ENCODE data around the gene CCDC54. TPM values are rescaled to one million over a fixed set of nuclear protein-coding genes. Genes with fewer than 3 reads are reported as not detected.

The CCDC54 gene
- total RNA-seq, 2 experiments from 2014 or later: not detected

DNA sequence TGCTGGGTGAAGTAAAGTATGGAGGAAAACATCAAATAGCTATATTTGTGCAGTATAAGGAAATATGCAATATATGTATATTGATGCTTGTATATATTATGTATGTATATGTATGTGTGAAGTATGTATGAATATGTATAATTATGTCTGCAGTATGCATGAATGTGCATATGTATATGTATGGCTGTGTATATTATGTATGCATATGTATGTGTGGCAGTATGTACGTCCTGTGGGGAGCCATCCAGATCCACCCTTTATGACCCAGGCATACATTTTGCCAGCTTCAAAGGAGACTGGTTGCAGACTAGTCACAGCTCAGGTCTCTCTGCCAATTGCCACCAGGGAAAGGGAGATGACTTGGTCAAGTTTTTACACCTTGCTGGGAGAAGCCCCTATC is 24.1 kb downstream of the CCDC54 start:
- H3K4me3 Mint-ChIP-seq: no peak overlapping the region
- no peaks in the 10 kb centered on the region for H3K9me3 Mint-ChIP-seq
- CTCF ChIA-PET: no interaction called here
- intact Hi-C loops (cut with micrococcal nuclease): no loop called here
- no peak for DNase-seq
- no peak overlapping the region for H3K27ac Mint-ChIP-seq
- POLR2A ChIA-PET: no interaction called here
- H3K4me1 Mint-ChIP-seq (ENCODE audit: low read depth): no peaks in the 10 kb centered on the region
- H3K36me3 Mint-ChIP-seq: no peaks in the 10 kb centered on the region
- H3K27me3 Mint-ChIP-seq: peaks cover 13% of the 10 kb centered on the region

DNA sequence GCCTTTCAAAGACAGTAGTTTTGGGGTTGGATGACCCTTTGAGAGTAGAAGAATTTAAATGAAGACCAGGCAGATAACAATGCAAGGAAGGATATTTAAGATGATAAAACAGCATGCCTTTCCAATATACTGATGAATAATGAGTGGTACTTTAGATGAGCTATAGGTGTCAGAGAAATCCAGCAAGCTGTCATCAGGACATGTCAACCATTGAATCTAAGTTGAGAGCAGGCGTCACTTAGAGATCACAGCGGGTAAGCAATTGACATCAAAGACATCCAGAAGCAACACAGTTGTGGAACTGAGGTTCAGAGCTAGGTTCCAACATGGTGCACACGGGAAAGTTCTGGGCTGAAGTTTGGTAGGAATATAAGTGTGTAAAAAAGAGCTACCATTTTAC is 25.0 kb downstream of the CCDC54 start:
- intact Hi-C loops (cut with micrococcal nuclease): no loop called here
- Mint-ChIP-seq H3K4me3 (no peak overlapping the region), H3K36me3 (no peaks in the 10 kb centered on the region), H3K27me3 (peaks cover 9% of the 10 kb centered on the region), H3K4me1 (ENCODE audit: low read depth) (no peaks in the 10 kb centered on the region), H3K9me3 (no peaks in the 10 kb centered on the region), H3K27ac (no peak overlapping the region)
- ChIA-PET POLR2A (no interaction called here), CTCF (no interaction called here)
- DNase-seq: no peak

DNA sequence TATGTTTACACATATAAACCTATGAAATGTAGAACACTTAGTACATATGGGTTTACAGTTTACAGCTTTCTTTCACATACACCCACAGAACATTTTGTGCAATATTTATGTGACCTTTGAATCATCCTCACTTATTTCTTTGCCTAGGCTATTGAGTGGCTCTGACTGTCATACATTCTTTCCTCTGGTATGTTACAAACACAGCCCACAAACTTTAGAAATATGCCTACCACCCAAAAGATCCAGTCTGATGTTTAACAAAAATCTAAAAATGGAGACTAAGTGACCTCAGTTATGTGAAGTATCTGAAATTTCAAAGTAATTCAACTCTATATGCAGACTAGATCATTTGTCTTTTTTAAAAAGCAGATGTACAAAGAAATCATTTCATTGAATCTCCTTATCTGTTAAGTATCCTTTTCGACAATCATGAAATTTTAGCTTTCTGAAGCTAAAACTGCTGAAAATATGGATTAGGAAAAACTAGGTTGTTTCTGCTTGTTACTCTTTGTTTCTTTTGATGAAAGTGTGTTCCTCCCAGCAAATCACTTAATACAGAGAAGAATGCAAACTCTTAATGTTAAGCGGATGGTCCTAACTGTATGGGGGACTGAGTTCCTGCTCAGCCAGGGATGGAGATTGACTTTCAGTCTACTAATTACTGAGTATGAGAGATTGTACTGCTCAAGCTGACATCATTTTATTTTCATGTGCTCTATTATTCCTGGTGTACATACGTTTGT is 27.7 kb downstream of the CCDC54 start:
- Mint-ChIP-seq H3K9me3 (peaks cover 12% of the 10 kb centered on the region), H3K27ac (no peak overlapping the region), H3K4me1 (ENCODE audit: low read depth) (no peaks in the 10 kb centered on the region), H3K4me3 (no peak overlapping the region), H3K36me3 (peaks cover 3% of the 10 kb centered on the region), H3K27me3 (no peaks in the 10 kb centered on the region)
- no peak for DNase-seq
- ChIA-PET POLR2A (no interaction called here), CTCF (interaction anchor here (0.6 kb wide), 1 partner anchor 133 kb away, joined by 3 read pairs; no protein-coding TSS in a partner anchor)
- intact Hi-C loops (cut with micrococcal nuclease): no loop called here

DNA sequence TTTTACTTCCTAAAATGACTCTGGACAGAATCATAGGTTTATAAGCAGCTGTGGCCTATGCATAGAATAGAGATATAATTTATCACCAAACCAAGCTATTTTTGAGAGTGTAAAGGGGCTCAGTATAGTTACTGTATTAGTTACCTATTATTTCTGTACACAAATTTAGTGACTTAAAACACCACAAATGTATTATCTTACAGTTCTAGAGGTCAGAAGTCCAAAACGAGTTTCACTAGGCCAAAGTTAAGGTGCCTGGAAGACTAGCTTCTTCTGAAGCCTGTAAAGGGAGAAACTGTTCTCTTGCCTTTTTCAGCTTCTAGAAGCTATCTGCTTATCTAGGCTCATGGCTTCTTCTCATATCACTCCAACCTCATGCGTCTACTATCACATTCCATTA is 30.1 kb downstream of the CCDC54 start:
- DNase-seq: no peak
- Mint-ChIP-seq H3K27me3 (no peaks in the 10 kb centered on the region), H3K36me3 (peaks cover 3% of the 10 kb centered on the region), H3K9me3 (peaks cover 17% of the 10 kb centered on the region), H3K27ac (no peak overlapping the region), H3K4me1 (ENCODE audit: low read depth) (no peaks in the 10 kb centered on the region), H3K4me3 (no peak overlapping the region)
- intact Hi-C loops (cut with micrococcal nuclease): no loop called here
- CTCF ChIA-PET: no interaction called here
- POLR2A ChIA-PET: no interaction called here

DNA sequence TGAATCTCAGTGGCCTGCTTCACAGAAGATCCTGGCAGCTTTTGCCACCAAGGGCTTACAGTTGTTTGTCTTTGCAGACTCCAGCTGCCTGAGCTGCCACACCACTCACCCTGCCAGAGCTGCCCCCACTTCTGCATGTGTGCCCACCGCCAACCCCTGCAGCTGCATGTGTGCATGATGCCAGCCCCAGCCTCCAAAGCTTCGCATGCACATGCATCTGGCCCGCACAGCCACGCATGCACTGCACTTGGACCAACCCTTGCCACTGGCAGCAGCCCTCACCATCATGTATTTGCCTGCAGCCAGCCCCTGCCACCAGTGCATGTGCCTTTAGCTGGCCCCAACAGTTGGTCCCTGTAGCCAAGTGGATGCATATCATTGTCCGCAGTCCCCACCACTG is 31.3 kb downstream of the CCDC54 start:
- Mint-ChIP-seq H3K9me3 (peaks cover 17% of the 10 kb centered on the region), H3K4me1 (ENCODE audit: low read depth) (no peaks in the 10 kb centered on the region), H3K27ac (no peak overlapping the region), H3K4me3 (no peak overlapping the region), H3K27me3 (no peaks in the 10 kb centered on the region), H3K36me3 (peaks cover 3% of the 10 kb centered on the region)
- DNase-seq: no peak
- CTCF ChIA-PET: interaction anchor here (1.9 kb wide), 1 partner anchor 13 kb away, joined by 12 read pairs; no protein-coding TSS in a partner anchor
- POLR2A ChIA-PET: interaction anchor here (0.6 kb wide), 1 partner anchor 146 kb away, joined by 3 read pairs; no protein-coding TSS in a partner anchor
- intact Hi-C loops (cut with micrococcal nuclease): no loop called here

DNA sequence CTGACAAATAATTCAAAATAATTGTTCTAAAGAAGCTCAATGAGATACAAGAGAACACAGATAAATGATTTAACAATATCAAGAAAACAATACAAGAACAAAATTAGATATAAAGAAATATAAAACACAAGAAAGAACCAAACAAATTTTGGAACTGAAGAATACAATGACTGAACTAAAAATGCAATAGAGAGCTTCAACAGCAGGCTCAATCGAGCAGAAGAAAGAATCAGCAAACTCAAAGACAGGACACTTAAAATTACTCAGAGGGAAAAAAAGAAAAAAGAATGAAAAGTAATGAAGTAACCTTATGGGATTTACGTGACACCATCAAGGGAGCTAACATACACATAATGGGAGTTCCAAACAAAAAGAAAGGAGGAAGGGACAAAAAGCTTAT is 32.1 kb downstream of the CCDC54 start:
- H3K27ac Mint-ChIP-seq: no peak overlapping the region
- peaks cover 5% of the 10 kb centered on the region for H3K4me1 Mint-ChIP-seq (ENCODE audit: low read depth)
- H3K27me3 Mint-ChIP-seq: no peaks in the 10 kb centered on the region
- intact Hi-C loops (cut with micrococcal nuclease): no loop called here
- ChIA-PET CTCF (interaction anchor here (0.7 to 1.9 kb wide), 2 partner anchors 12 to 21 kb away, joined by 3 to 12 read pairs; no protein-coding TSS in a partner anchor), POLR2A (interaction anchor here (0.6 kb wide), 1 partner anchor 145 kb away, joined by 3 read pairs; no protein-coding TSS in a partner anchor)
- no peak for DNase-seq
- H3K36me3 Mint-ChIP-seq: peaks cover 3% of the 10 kb centered on the region
- H3K9me3 Mint-ChIP-seq: peaks cover 17% of the 10 kb centered on the region
- H3K4me3 Mint-ChIP-seq: no peak overlapping the region

DNA sequence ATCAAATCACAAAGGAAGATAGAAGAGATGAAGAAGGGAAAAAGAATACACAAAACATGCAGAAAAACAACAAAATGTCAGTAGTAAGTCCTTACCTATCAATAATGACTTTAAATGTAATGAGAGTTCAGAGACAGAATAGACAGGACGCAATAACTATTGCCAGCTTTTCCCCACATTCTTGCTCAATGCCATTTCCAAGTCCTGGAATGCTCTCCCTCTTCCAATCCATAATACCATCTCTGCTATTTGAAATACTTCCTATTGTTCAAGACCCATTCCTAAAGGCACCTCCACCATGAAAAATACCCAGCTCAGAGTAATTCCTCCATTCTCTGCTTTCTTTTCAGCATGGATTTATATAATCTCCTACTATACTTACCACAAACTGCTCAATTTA is 33.4 kb downstream of the CCDC54 start:
- intact Hi-C loops (cut with micrococcal nuclease): no loop called here
- Mint-ChIP-seq H3K27me3 (no peaks in the 10 kb centered on the region), H3K4me1 (ENCODE audit: low read depth) (peaks cover 9% of the 10 kb centered on the region), H3K4me3 (no peak overlapping the region), H3K9me3 (peaks cover 17% of the 10 kb centered on the region), H3K36me3 (peaks cover 3% of the 10 kb centered on the region), H3K27ac (no peak overlapping the region)
- ChIA-PET POLR2A (no interaction called here), CTCF (interaction anchor here (1.3 to 1.9 kb wide), 2 partner anchors 11 to 138 kb away, joined by 3 to 12 read pairs; no protein-coding TSS in a partner anchor)
- no peak for DNase-seq

DNA sequence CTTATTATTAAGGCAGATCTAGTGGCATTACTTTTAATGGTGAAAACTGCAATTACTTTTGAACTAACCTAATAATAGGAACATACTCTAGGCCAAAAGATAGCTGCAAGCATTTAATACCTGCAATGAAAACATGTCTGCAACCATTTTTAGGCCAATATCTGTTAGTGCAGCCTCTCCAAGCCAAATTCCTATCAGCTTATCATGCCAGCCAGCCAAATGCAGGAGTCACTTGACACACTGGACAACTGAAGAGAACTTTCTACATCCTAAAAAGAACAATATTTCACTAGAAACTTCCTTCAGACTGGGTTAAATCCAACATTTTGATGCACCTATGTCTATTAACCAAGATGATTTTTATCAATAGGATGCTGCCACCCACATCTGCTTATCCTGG is 33.8 kb downstream of the CCDC54 start:
- no peaks in the 10 kb centered on the region for H3K27me3 Mint-ChIP-seq
- peaks cover 3% of the 10 kb centered on the region for H3K36me3 Mint-ChIP-seq
- H3K9me3 Mint-ChIP-seq: peaks cover 17% of the 10 kb centered on the region
- ChIA-PET CTCF (interaction anchor here (1.3 kb wide), 1 partner anchor 139 kb away, joined by 3 read pairs; no protein-coding TSS in a partner anchor), POLR2A (no interaction called here)
- peaks cover 9% of the 10 kb centered on the region for H3K4me1 Mint-ChIP-seq (ENCODE audit: low read depth)
- intact Hi-C loops (cut with micrococcal nuclease): no loop called here
- H3K4me3 Mint-ChIP-seq: no peak overlapping the region
- no peak for DNase-seq
- H3K27ac Mint-ChIP-seq: no peak overlapping the region

DNA sequence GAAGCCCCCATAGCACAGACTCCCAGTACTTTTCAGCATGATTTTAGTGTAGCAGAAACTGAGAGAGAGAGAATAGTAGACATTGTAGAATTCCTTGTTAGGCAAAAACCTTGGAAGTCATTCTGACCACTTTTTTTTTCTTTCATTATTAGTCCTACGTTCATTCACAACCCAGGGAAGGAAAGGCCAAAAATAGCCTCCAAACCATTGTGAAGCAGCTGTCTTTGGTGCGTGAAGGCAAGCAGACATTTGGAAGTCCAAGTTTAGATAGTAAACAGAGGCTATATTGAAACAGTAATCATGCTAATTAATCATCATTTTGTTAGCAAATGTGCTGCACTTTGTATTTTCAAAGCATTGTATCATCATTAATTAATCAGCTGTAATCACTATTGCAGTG is 34.5 kb downstream of the CCDC54 start:
- intact Hi-C loops (cut with micrococcal nuclease): no loop called here
- Mint-ChIP-seq H3K4me3 (no peak overlapping the region), H3K9me3 (peaks cover 17% of the 10 kb centered on the region), H3K27me3 (no peaks in the 10 kb centered on the region), H3K4me1 (ENCODE audit: low read depth) (peaks cover 9% of the 10 kb centered on the region), H3K27ac (no peak overlapping the region), H3K36me3 (peaks cover 3% of the 10 kb centered on the region)
- no peak for DNase-seq
- ChIA-PET CTCF (interaction anchor here (1.2 kb wide), 1 partner anchor 9 kb away, joined by 6 read pairs; no protein-coding TSS in a partner anchor), POLR2A (no interaction called here)

DNA sequence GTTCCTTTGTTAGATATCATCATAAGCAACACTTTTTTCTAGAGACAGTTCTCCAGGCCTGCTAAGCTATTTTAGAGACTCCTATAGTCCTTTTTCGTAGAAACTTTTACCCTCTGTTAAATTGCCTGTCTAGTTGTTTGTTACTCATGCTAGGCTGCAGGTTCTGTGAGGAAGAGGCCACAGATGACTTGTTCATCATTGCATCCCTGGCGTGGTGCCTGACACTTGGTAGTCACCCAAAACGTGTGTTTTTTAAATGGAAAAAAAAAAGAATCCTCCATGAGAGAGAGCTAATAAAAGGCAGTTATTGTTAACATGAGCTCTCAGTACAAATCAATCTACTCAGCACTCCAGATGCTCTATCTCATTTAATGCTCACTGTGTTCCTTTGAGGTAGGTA is 35.1 kb downstream of the CCDC54 start:
- H3K27me3 Mint-ChIP-seq: no peaks in the 10 kb centered on the region
- no peak overlapping the region for H3K4me3 Mint-ChIP-seq
- intact Hi-C loops (cut with micrococcal nuclease): no loop called here
- H3K9me3 Mint-ChIP-seq: peaks cover 17% of the 10 kb centered on the region
- H3K4me1 Mint-ChIP-seq (ENCODE audit: low read depth): peaks cover 9% of the 10 kb centered on the region
- CTCF ChIA-PET: interaction anchor here (0.6 to 1.2 kb wide), 2 partner anchors 9 to 141 kb away, joined by 3 to 6 read pairs; no protein-coding TSS in a partner anchor
- no peak for DNase-seq
- peaks cover 3% of the 10 kb centered on the region for H3K36me3 Mint-ChIP-seq
- no peak overlapping the region for H3K27ac Mint-ChIP-seq
- POLR2A ChIA-PET: no interaction called here

DNA sequence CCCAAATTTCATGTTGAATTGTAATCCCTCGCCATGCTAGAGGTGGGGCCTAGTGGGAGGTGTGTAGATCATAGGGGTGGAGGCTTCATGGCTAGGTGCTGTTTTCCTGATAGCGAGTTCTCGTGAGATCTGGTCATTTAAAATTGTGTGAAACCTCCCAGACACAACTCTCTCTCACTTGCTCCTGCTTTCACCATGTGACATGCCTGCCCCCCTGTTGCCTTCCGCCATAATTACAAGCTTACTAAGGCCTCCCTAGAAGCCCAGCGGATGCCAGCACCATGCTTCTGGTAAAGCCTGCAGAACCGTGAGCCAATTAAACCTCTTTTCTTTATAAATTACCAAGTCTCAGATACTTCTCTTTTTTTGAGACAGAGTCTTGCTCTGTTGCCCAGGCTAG is 36.0 kb downstream of the CCDC54 start:
- Mint-ChIP-seq H3K27me3 (no peaks in the 10 kb centered on the region), H3K9me3 (peaks cover 17% of the 10 kb centered on the region), H3K27ac (no peak overlapping the region), H3K36me3 (peaks cover 3% of the 10 kb centered on the region), H3K4me3 (no peak overlapping the region), H3K4me1 (ENCODE audit: low read depth) (peaks cover 9% of the 10 kb centered on the region)
- DNase-seq: no peak
- ChIA-PET POLR2A (no interaction called here), CTCF (interaction anchor here (1.2 kb wide), 1 partner anchor 8 kb away, joined by 6 read pairs; no protein-coding TSS in a partner anchor)
- intact Hi-C loops (cut with micrococcal nuclease): no loop called here

DNA sequence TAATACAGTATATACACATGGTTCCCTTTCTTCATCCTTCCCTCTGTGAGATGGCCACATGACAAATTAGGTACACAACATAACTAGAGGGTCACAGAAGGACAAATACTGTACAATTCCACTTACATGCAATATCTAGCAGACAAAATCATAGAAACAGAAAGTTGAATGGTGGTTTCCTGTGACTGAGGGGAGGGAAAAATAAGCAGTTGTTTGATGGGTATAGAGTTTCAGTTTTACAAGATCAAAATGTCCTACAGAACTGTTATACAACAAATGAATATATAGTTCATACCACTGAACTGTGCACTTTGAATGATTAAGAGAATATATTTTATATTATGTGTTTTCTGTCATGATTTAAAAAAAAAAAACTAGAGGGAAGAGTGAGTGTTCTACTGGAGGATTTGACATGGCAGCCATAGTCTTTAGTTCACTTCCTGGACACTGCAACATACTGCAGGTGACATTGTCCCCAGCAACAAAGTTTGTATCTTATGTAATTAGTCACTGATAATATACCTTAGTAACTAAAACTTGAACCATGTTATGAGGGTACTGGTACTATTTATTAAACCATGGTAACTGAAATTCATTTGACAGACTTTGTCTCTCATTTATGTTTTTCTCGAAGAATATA is 37.2 kb downstream of the CCDC54 start:
- Mint-ChIP-seq H3K36me3 (peaks cover 2% of the 10 kb centered on the region), H3K4me3 (no peak overlapping the region), H3K9me3 (peaks cover 9% of the 10 kb centered on the region), H3K27ac (no peak overlapping the region), H3K27me3 (no peaks in the 10 kb centered on the region), H3K4me1 (ENCODE audit: low read depth) (peaks cover 9% of the 10 kb centered on the region)
- DNase-seq: no peak
- ChIA-PET POLR2A (no interaction called here), CTCF (interaction anchor here (1.8 to 2.0 kb wide), 2 partner anchors 15 to 178 kb away, joined by 4 to 7 read pairs; no protein-coding TSS in a partner anchor)
- intact Hi-C loops (cut with micrococcal nuclease): loop anchor here (1.0 kb wide), 1 partner anchor 16 kb away; no protein-coding TSS in a partner anchor
